HG02763 (cell line): ENCODE measurements around the gene GRIA1.

Source experiments
- ATAC-seq: cut with Tn5 transposase; IDR thresholded peaks from one replicate; pipeline ENCODE4 v1.9.1; 2021; ENCODE audit warnings: mild to moderate bottlenecking, moderate library complexity; ENCODE audit not compliant: unreplicated experiment

Gene GRIA1

GRCh38 chr5:153490118-153491037 lies at the start of gene GRIA1:
TSS of gene GRIA1 (plus strand) at chr5:153490670.
- ATAC-seq: no peak

GRCh38 chr5:153445875-153446579 lies 44.4 kb upstream of the GRIA1 start:
- ATAC-seq: no peak

- ATAC-seq: no peak
Observed at GRCh38 chr5:153447534-153447933, 42.9 kb upstream of the GRIA1 start.

DNA sequence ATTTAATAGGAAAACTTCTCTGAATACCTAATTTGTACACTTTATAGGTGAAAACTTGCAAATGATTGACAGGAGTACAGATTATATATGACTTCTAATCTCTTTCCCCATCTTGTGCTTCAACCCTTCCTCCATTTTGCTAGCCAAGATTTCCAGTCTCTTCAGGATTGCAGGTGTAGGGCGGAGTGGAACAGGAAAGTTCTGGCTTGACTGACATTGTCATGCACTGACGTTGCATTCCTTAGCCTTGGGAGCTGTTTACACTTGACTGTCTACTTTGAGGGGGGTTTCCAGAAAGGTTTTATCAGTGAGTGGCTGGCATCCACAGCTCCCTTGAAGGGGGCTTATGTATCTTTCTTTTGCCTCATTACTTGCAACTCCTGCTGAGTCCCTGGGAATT lies 34.1 kb upstream of the GRIA1 start:
- no peak for ATAC-seq

DNA sequence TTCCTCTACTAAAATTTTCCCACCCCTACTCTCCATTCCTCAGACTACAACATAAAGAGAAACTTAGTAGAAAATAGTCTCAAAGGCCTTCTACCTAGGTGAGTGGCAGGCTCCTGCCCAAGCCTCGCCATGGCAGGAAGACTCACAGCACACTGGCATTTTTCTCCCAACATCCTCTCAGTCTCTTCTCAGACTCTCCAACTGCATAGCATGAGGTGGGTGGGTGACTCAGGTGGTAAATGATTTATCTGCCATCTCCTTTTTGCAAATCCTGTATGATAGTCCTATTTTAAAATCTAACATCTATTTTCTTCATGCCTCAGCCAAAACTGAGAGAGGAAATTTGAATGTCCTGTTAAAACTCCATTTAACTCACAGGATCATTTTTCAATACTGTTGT lies 33.5 kb upstream of the GRIA1 start:
- ATAC-seq: no peak

- ATAC-seq: no peak
Observed at GRCh38 chr5:153458268-153458667, 32.2 kb upstream of the GRIA1 start.

- no peak for ATAC-seq
Observed at GRCh38 chr5:153459051-153459743, 31.3 kb upstream of the GRIA1 start.

DNA sequence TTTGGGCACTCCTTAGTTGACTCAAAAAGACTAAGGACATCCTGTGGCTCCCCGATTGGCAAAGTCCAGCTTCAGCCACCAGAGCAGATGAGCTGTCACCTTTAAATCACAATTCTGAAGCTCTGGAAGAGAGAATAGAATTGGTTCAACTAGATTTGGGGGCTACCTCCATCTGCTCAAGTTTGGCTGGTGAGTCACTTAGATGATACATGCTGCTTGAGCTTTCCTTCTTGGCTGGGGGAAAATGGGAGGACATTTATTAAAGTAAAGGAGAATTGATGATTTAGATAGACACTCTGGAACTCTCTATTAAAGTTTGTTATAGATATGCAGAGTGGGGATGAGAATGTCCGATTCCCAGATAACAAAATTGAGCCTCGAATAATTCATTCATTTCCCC lies 30.0 kb upstream of the GRIA1 start:
- no peak for ATAC-seq

DNA sequence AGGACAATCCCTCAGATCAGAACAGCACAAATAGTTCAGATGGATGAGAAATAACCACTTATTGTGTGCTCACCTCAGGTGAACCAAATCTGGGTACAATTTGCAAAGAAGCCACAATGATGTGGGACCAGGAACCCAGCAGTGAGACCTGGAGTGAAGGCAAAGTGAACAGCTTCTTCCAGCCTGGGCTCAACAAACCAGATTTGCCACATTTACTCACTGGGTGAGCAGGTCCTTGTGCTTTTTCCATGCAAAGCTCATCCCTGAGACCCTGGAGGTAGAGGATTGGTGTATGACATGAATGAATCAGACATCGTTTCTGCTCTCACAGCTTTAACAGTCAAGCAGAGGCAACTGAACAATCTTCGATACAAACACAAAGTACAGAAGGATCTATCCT lies 29.1 kb upstream of the GRIA1 start:
- no peak for ATAC-seq

GRCh38 chr5:153463806-153464205 lies 26.7 kb upstream of the GRIA1 start:
- no peak for ATAC-seq

DNA sequence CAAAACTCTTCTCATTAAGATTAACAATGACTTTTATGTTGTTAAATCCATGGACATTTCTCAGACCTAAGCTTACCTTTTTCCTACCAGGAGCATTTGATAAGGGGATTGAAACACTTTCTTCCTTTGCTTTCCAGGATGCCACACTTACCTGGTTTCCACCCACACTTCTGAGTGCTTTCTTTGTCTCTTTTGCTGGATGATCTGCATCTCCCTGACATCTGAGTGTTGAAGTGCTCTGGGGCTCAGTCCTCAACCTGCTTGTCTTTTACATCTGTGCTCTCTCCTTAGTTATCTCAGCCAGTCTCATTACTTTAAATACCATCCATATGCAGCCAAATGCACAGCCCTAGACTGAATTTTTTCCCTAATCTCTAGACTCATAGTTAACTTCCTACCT lies 22.9 kb upstream of the GRIA1 start:
- no peak for ATAC-seq

DNA sequence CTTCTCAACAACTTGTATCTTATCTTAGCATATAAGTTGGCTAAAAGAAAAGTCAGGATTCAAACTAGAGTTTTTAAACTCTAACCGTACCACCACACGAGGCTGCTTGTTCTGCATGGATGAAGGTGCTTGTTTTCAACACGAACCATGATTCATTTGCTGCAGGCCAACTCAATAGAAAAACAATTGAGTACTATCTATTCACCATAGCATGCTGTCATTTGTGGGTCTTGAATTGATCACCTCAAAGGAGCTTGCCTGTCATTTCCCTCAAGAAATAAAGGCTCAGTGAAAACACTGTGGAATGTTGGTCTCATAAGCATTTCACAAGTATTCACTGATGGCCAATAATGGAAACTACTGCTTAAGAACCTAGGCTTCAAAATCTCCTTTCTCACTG lies 21.0 kb upstream of the GRIA1 start:
- ATAC-seq: no peak

DNA sequence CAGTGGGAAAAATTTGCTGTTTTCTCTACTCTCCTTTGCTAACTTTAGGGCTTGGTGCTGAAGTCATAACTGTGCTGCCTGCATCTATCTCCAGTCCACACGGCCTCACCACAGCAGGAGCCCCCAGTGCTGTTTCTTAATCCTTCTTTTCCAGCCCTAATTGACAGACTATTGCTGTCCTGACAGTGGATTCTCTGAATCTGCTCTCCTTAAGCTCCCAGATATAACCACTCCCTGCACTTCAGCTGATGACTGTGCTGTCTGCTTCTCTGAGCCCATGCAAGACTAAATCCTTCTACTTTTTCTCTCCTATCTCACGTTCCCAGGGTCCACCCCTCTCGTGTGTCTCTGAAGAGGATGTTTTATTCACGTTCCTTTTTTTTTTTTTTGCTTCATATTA lies 19.7 kb upstream of the GRIA1 start:
- no peak for ATAC-seq

- ATAC-seq: no peak
Observed at GRCh38 chr5:153476767-153477166, 13.7 kb upstream of the GRIA1 start.

DNA sequence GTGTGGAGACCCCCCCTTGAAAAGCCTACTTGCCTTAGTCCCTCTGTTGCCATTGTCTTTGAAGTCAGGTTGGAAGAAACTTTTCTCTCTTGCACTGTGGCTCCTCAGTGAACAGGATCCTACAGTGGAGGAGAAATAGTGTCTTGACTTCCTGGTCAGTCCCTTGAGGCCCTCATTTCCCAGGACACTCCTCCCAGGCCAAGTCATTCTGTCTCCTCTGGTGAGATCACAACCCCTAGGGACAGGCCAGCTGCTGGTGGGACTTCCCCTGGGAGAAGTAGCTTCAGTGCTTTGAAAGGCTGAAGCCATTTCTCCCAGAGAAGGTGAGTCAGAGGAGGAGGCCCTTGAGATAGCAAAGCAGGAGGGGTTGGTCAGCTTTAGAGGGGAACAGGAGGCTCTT lies 10.1 kb upstream of the GRIA1 start:
- ATAC-seq: peak; percentile 89

DNA sequence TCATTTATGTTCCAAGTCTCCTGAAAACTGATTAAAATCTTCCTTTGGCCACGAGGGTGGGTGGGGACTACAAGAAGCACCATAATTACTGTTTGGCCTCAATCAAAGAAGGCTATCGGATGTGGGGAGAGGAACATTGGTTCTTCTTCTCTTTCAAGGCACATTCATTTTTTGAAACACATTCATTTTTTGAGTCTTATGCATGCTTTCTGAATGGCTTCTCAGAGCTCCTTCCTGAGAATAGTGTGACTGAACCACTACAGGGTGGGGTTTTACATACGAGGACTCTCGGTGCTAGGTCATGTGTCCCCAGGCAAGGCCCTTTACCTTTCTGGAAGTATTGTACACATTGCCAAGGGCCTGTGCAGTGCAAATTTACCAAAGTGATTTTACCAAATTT lies 7.0 kb upstream of the GRIA1 start:
- ATAC-seq: no peak

GRCh38 chr5:153485641-153486040 lies 4.8 kb upstream of the GRIA1 start:
- no peak for ATAC-seq

DNA sequence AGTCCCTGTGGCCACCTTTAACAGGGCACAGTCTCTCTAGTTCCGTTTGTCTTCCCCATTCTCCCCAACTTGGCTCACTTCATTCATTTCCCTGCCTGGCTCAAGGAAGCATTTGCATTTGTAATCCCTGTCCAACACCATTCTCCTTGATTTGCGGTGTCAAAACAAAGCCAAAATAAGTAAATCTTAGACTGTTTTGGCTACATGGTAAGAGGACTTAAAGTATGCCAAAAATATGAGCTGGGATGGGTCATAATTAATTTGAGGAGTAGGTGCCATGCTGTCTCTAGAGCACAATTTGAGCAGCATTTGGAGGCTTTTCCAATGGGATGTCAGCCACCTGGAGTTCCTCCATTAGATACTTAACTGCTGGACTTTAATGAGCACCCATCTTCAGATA lies 3.7 kb upstream of the GRIA1 start:
- no peak for ATAC-seq

DNA sequence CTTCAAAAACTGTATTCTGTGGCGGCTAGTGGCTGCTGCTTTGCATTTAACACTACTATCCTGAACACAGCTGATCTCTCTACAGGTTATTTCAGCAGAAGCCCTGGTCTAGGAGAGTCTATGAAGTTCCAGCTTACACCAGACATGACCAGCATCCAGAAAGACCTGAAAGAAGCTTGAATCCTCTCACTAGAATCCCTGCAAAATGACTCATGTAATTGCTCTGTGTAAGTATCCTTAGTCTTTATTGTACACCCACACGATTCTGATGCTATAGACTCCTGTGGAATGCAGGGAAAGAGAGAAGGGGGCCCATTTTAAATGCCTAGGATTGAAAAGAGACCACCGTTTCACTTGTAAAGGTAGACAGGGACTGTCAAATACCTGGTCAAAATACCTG lies 859 bp upstream of the GRIA1 start:
- ATAC-seq: no peak

- no peak for ATAC-seq
Observed at GRCh38 chr5:153491038-153491744, 721 bp downstream of the GRIA1 start.

DNA sequence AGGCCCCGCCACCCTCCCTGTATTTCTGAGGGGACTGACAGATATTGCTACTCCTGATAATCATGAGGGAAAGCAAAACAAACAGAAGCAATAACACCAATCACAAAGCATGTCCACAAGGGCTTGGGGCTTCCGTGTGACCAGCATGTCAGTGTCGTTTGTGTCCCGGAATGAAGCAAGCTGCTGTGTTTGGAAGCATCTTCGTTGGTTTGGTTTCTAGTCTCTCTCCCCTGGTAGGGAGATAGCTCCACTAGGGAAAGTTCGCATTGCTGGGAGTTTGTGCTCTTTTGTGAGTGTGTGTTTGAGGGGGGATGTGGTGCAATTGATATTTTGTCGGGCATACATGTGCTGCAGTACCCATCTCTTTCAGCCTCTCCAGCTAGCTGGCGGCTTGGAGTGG lies 1.4 kb downstream of the GRIA1 start:
- ATAC-seq: no peak
